GM23338 (cell line): ENCODE results near the gene EDEM1. TPM values are rescaled to one million over a fixed set of nuclear protein-coding genes. Genes with fewer than 3 reads are reported as not detected.

Source experiments
- ATAC-seq: fragments of 200-7000 bp; cut with Tn5 transposase; 3 replicates; pipeline ENCODE4 v1.9.1; 2020
- DNase-seq: peaks from one replicate; pipeline ENCODE4 v3.0.0-alpha.2; 2015; ENCODE audit warnings: low spot score
- H2AFZ ChIP-seq: fragments of 200-600 bp; sonication (generic); 2 replicates; pipeline ENCODE4 v1.8.0; 2016; ENCODE audit warnings: antibody characterized with exemption, mild to moderate bottlenecking, moderate library complexity
- H3F3A ChIP-seq: fragments of 200-600 bp; sonication (generic); replicated peaks from 2 replicates; pipeline ENCODE4 v1.8.0; 2017; ENCODE audit warnings: antibody characterized with exemption, mixed run types, low read depth
- H3K27ac ChIP-seq: fragments of 200-600 bp; sonication (generic); 2 replicates; pipeline ENCODE4 v1.6.1; 2016; ENCODE audit warnings: low read depth
- H3K27me3 ChIP-seq: fragments of 200-600 bp; sonication (generic); 2 replicates; pipeline ENCODE4 v1.8.0; 2016; ENCODE audit warnings: mild to moderate bottlenecking, mixed run types, moderate library complexity; ENCODE audit not compliant: insufficient read depth
- H3K36me3 ChIP-seq: fragments of 200-600 bp; sonication (generic); 2 replicates; pipeline ENCODE4 v1.8.0; 2016; ENCODE audit warnings: mild to moderate bottlenecking; ENCODE audit not compliant: insufficient read depth
- H3K4me1 ChIP-seq: fragments of 200-600 bp; sonication (generic); 2 replicates; pipeline ENCODE4 v1.8.0; 2016; ENCODE audit warnings: mild to moderate bottlenecking, moderate library complexity; ENCODE audit not compliant: insufficient read depth
- H3K4me2 ChIP-seq: fragments of 200-600 bp; sonication (generic); 2 replicates; pipeline ENCODE4 v1.7.1; 2017; ENCODE audit warnings: mixed run types
- H3K4me3 ChIP-seq: fragments of 200-600 bp; sonication (generic); 2 replicates; pipeline ENCODE4 v1.6.1; 2016; ENCODE audit warnings: mixed run types
- H3K79me2 ChIP-seq: fragments of 200-600 bp; sonication (generic); replicated peaks from 2 replicates; pipeline ENCODE4 v1.8.0; 2017; ENCODE audit warnings: mild to moderate bottlenecking; ENCODE audit not compliant: insufficient read depth
- H3K9me2 ChIP-seq: fragments of 200-600 bp; sonication (generic); 2 replicates; pipeline ENCODE4 v1.8.0; 2017; ENCODE audit not compliant: insufficient read depth
- H4K20me1 ChIP-seq: fragments of 200-600 bp; sonication (generic); replicated peaks from 2 replicates; pipeline ENCODE4 v1.8.0; 2017; ENCODE audit warnings: mild to moderate bottlenecking; ENCODE audit not compliant: insufficient read depth
- H3K27ac Mint-ChIP-seq: 2 replicates; pipeline ENCODE4 v1.8.0; 2020; ENCODE audit warnings: inconsistent platforms, mild to moderate bottlenecking, moderate library complexity, mixed read lengths
- H3K27me3 Mint-ChIP-seq: 3 replicates; pipeline ENCODE4 v1.8.0; 2022; ENCODE audit warnings: low read depth, mild to moderate bottlenecking, moderate library complexity, mixed read lengths, inconsistent platforms; ENCODE audit not compliant: insufficient read depth, poor library complexity
- H3K36me3 Mint-ChIP-seq: 3 replicates; pipeline ENCODE4 v1.8.0; 2021; ENCODE audit warnings: low read depth, mild to moderate bottlenecking, inconsistent platforms, moderate library complexity, mixed read lengths
- H3K4me1 Mint-ChIP-seq: 3 replicates; pipeline ENCODE4 v1.8.0; 2020; ENCODE audit warnings: mild to moderate bottlenecking, inconsistent platforms, mixed read lengths
- H3K4me3 Mint-ChIP-seq: 3 replicates; pipeline ENCODE4 v1.8.0; 2021; ENCODE audit warnings: moderate library complexity, mild to moderate bottlenecking, inconsistent platforms, mixed read lengths
- H3K9me3 Mint-ChIP-seq: 3 replicates; pipeline ENCODE4 v1.8.0; 2020; ENCODE audit warnings: moderate library complexity, mild to moderate bottlenecking, inconsistent platforms, mixed read lengths
- CREB1 ChIP-seq: fragments of 250-450 bp; sonication (Bioruptor Pico); IDR thresholded peaks from 2 replicates; pipeline ENCODE4 v1.5.0; 2020; ENCODE audit warnings: low read depth, mild to moderate bottlenecking, moderate library complexity
- CTCF ChIP-seq, 2 experiments: fragments of 200-600 bp in 1 of 2; sonication (generic) in 1 of 2; conservative IDR thresholded peaks; 2 replicates each; pipeline versions ENCODE4 v1.5.1 to v1.6.1; 2016 to 2017; ENCODE audit warnings: antibody characterized with exemption in 2 of 2, low read depth in 2 of 2, mild to moderate bottlenecking in 2 of 2, moderate library complexity in 1 of 2
- ETS1 ChIP-seq: IDR thresholded peaks from 2 replicates; pipeline ENCODE4 v1.6.1; 2016; ENCODE audit warnings: antibody characterized with exemption
- EZH2 ChIP-seq: fragments of 200-600 bp; sonication (generic); IDR thresholded peaks from one replicate; pipeline ENCODE4 v1.8.0; 2017; ENCODE audit warnings: antibody characterized with exemption, mild to moderate bottlenecking, low read depth; ENCODE audit not compliant: unreplicated experiment
- EZH2phosphoT487 ChIP-seq: fragments of 200-600 bp; sonication (generic); IDR thresholded peaks from one replicate; pipeline ENCODE4 v1.8.1; 2018; ENCODE audit warnings: antibody characterized with exemption; ENCODE audit not compliant: unreplicated experiment
- JUNB ChIP-seq: IDR thresholded peaks from one replicate; pipeline ENCODE4 v1.6.1; 2016; ENCODE audit warnings: antibody characterized with exemption; ENCODE audit not compliant: unreplicated experiment
- NANOG ChIP-seq: IDR thresholded peaks from 2 replicates; pipeline ENCODE4 v1.6.1; 2016; ENCODE audit warnings: antibody characterized with exemption, borderline replicate concordance
- POLR2AphosphoS5 ChIP-seq: IDR thresholded peaks from 2 replicates; pipeline ENCODE4 v1.6.1; 2016; ENCODE audit warnings: antibody characterized with exemption, low read depth
- REST ChIP-seq: IDR thresholded peaks from one replicate; pipeline ENCODE4 v1.6.1; 2018; ENCODE audit warnings: antibody characterized with exemption; ENCODE audit not compliant: unreplicated experiment
- STAT1 ChIP-seq: IDR thresholded peaks from one replicate; pipeline ENCODE4 v1.6.1; 2016; ENCODE audit warnings: antibody characterized with exemption; ENCODE audit not compliant: unreplicated experiment
- ZNF114 ChIP-seq: fragments of 250-450 bp; sonication (Bioruptor Pico); IDR thresholded peaks from 2 replicates; pipeline ENCODE4 v1.5.0; 2020; ENCODE audit warnings: mild to moderate bottlenecking, moderate library complexity
- ZNF331 ChIP-seq: fragments of 250-450 bp; sonication (Bioruptor Pico); IDR thresholded peaks from 2 replicates; pipeline ENCODE4 v1.5.0; 2020; ENCODE audit warnings: low read depth, mild to moderate bottlenecking, moderate library complexity
- ZNF462 ChIP-seq: fragments of 250-450 bp; sonication (Bioruptor Pico); IDR thresholded peaks from 2 replicates; pipeline ENCODE4 v1.5.0; 2020; ENCODE audit warnings: mild to moderate bottlenecking, moderate library complexity
- polyA plus RNA-seq: library from polyadenylated mRNA; unstranded; fragments of >200 nt; fragmentation: Nextera tagmentation; extraction: Ambion mirVana; gene quantifications from 2 replicates; pipeline ENCODE4 v1.2.1, GENCODE V29; 2016
- total RNA-seq: library from RNA; depleted of rRNA; stranded (reverse); fragments of >200 nt; shearing (Covaris generic); gene quantifications from 2 replicates; pipeline ENCODE4 v1.2.3, GENCODE V29; 2014

EDEM1 gene
- total and polyA plus RNA-seq, 2 experiments from 2014 or later: 2.2 to 36.7 TPM

- Mint-ChIP-seq H3K9me3 (no peaks in the 10 kb centered on the region), H3K27ac (peak overlapping the region; percentile 49; the same call in 1 of the 2 replicates), H3K4me3 (no peak overlapping the region), H3K36me3 (peaks cover 47% of the 10 kb centered on the region), H3K4me1 (peaks cover 53% of the 10 kb centered on the region), H3K27me3 (no peaks in the 10 kb centered on the region)
- H3K27me3 ChIP-seq: no peaks in the 10 kb centered on the region
- peaks cover 31% of the 10 kb centered on the region for H3K4me1 ChIP-seq
- TF ChIP-seq EZH2phosphoT487 (no peak), CREB1 (CRISPR knock-in tag) (no peak), JUNB (no peak), STAT1 (no peak), POLR2AphosphoS5 (no peak), CTCF (conservative IDR thresholded peaks at IDR 0.05; ENCODE audit: low read depth in 2 of 2) (no peak), ETS1 (no peak), ZNF331 (no peak), ZNF114 (CRISPR knock-in tag) (no peak), NANOG (no peak), ZNF462 (CRISPR knock-in tag) (no peak), REST (no peak), EZH2 (no peak)
- ATAC-seq (no peak), DNase-seq (no peak)
- H2AFZ ChIP-seq: no peak overlapping the region
- 0 out of 2 replicates have a peak, but pooled peaks cover 7% of the 10 kb centered on the region for H3K36me3 ChIP-seq
- no peaks in the 10 kb centered on the region for H3F3A ChIP-seq
- no peak overlapping the region for H3K4me3 ChIP-seq
- H3K79me2 ChIP-seq: peaks cover 40% of the 10 kb centered on the region
- no peak overlapping the region for H3K4me2 ChIP-seq
- H3K9me2 ChIP-seq: no peaks in the 10 kb centered on the region
- H4K20me1 ChIP-seq: no peaks in the 10 kb centered on the region
- H3K27ac ChIP-seq: no peak overlapping the region
Observed at GRCh38 chr3:5195605-5196004, 8.1 kb downstream of the EDEM1 start.
